GM18909 (cell line): ENCODE measurements around the gene C22orf42.
"Not testable (repeated sequence)": the region's sequence is repeated elsewhere in the genome, so short reads cannot be mapped to it uniquely, and the experiment has no call there.

Source experiments
- ATAC-seq: cut with Tn5 transposase; IDR thresholded peaks from one replicate; pipeline ENCODE4 v1.9.1; 2021; ENCODE audit warnings: mild to moderate bottlenecking; ENCODE audit not compliant: unreplicated experiment, poor library complexity

Gene C22orf42

GRCh38 chr22:32158712-32159533, at the start of gene C22orf42:
C22orf42 (minus strand) TSS chr22:32159303; CDS start chr22:32159215, 88 bp downstream.
- no peak for ATAC-seq

GRCh38 chr22:32208681-32209080, 49.6 kb upstream of the C22orf42 start:
- no peak for ATAC-seq

DNA sequence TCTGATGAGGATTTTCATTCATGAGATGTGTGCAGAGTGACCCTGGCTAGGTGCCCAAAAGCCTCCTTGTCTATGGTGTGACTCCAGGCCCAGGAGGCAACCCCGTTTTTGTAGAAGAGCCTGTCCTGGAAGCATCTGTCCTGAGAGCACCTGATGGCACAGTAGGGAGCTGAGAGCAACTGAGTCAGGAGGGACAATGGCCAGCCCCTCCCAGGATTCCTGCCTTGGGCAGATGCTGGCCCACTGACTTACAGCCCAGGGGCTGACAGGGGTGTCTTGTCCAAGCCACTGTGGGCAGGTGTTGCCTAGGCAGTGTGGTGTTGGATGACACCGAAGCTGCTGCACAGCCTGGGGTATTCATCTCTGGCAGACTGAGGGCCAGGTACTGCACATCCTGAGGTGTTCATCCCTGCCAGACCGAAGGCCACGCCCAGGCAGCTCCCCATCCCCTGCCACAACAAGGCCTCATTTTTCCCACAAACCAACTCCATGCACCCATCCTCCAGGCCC, 48.9 kb upstream of the C22orf42 start:
- no peak for ATAC-seq

- ATAC-seq: no peak
Observed at GRCh38 chr22:32206774-32207758, 48.0 kb upstream of the C22orf42 start.

GRCh38 chr22:32205974-32206773, 47.1 kb upstream of the C22orf42 start:
- ATAC-seq: no peak

DNA sequence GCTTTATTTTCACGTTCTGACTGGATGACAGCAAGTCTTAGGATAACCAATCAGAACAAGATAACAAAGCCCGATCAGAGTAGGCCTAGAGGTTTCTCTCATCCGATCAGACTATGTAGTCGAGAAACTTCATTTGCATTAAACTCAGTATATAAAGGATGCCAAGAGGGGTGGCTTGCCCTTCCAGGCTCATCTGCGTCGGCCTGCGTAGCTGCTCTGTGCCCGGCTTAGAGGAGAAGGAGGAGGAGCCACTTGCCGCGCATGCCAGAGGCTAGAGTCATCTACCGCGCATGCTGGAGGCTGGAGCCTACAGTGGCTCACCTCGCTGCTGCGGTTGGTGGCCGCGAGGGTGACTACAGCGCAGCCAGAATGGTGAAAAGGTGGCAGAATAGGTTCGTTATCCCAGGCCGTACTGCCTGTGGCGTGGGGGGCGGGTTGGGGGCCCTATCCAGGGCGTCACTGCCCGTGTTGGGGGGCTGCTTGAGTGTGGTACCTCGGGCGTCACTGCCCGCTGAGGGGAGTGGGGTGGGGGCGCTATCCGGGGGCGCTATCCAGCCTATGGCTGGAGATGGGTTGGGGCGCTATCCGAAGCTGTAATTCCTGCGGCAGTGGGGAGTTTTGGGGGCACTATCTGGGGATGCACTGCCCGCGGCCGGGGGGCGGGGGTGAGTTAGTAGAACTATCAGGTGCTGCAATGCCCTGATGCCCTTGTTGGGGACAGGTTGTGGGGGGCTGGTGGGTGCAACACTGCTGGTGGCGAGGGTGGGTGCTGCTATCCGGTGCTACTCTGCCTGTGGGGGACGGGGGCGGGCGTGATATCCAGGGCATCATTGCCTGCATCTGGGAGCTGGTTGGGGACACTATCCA, 46.0 kb upstream of the C22orf42 start, which contains the start of gene RFPL2:
Gene RFPL2, minus strand, starts transcription at position 218 of the 867 bp plus-strand sequence. CDS start 2,622 bp downstream, outside the sequence.
- ATAC-seq: no peak

- ATAC-seq: no peak
Observed at GRCh38 chr22:32204040-32204855, 45.1 kb upstream of the C22orf42 start.

DNA sequence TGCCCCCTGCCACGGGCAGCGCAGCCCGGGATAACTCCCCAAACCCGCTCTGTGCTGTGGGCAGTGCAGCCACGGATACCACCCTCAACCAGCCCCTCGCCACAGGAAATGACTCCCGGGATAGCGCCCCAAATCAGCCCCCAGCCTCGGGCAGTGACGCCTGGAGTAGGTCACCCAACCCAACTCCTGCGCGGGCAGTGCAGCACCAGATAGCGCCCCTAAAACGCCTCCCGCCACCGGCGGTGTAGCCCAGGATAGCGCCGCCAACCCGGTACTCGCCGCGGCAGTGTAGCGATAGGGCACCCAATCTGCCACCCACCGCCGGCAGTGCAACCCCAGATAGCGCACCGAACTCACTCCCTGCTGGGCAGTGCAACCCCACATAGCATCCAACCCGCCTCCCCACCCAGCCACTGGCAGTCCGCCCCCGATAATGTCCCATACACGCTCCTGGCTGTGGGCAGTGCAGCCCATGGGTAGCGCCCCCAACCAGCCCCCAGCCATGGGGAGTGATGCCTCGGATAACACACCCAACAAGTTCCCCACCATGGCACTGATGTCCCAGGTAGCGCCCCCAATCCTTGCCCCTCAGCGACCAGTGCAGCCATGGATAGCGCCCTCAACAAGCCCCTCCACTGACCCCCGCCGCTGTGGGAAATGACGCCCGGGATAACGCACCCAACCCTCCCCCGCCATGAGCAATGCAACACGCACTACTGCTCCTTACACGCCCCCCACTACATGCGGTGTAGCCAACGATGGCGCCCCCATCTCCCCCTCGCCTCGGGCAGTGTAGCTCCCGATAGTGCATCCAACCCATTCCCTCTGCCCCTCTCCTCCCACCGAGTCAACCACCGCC, 44.3 kb upstream of the C22orf42 start:
- no peak for ATAC-seq

- no peak for ATAC-seq
Observed at GRCh38 chr22:32202539-32203180, 43.6 kb upstream of the C22orf42 start.

GRCh38 chr22:32202161-32202538, 43.0 kb upstream of the C22orf42 start:
- no peak for ATAC-seq

GRCh38 chr22:32200752-32201151, 41.6 kb upstream of the C22orf42 start:
- no peak for ATAC-seq

DNA sequence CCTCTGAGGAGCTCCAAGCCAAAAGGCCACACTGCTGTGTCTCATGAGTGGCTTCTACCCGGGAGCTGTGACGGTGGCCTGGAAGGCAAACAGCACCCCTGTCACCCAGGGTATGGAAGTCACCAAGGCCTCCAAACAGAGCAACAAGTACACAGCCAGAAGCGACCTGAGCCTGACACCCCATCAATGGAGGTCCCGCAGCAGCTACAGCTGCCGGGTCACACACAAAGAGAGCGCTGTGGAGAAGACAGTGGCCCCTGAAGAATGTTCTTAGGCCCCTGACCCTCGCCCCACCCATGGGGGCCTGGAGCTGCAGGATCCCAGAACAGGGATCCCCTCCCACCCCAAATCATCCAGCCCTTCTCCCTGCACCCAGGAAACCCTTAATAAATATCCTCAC, 40.9 kb upstream of the C22orf42 start:
- ATAC-seq: no peak

DNA sequence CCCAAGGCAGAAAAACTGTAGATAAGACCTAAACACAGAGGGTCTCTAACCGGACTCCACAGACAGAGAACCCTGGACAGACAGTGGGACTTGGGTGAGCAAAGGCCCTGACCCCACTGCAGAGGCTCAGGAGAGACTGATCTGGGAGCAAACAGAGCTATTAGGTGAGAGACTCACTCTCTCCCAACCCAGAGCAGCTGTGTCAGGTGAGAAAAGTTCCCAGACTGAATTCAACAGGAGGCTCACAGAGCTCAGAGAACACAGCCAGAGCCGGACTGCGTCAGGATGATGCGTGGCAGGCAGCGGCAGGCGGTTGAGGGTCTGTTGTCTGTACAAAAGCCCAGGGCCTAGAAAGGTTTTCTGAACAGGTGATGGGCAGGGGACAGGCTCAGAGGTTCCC, 40.2 kb upstream of the C22orf42 start:
- no peak for ATAC-seq

GRCh38 chr22:32197553-32198226, 38.6 kb upstream of the C22orf42 start:
- ATAC-seq: not testable (repeated sequence)

- not testable (repeated sequence) for ATAC-seq
Observed at GRCh38 chr22:32195900-32196299, 36.8 kb upstream of the C22orf42 start.

DNA sequence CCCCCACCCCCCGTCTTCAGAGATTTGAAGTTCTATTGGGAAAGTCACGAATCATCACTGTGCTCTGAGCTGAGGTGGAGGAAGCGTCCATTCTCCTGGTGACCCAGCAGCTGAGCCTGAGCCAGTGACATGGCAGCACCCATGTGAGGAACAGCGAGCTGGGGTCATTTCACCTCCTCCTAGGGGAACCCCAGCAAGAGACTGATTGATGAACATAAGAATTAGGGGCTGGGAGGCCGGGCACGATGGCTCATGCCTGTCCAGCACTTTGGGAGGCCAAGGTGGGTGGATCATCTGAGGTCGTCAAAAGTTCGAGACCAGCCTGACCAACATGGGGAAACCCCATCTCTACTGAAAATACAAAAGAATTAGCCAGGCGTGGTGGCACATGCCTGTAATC, 34.2 kb upstream of the C22orf42 start:
- not testable (repeated sequence) for ATAC-seq
